Muscle of leg (tissue), 11 donors: ENCODE measurements around the gene SPEF1. TPM values are rescaled to one million over a fixed set of nuclear protein-coding genes. Genes with fewer than 3 reads are reported as not detected.

Experiments
- DNase-seq: peaks from one replicate; pipeline ENCODE4 v3.0.0; 2013
- H3K27ac ChIP-seq: one replicate; pipeline ENCODE4 v1.5.1; 2013; ENCODE audit warnings: mild to moderate bottlenecking, low read length, control low read depth
- H3K27me3 ChIP-seq: one replicate; pipeline ENCODE4 v1.6.1; 2013; ENCODE audit warnings: low read length; ENCODE audit not compliant: control insufficient read depth, insufficient read depth
- H3K36me3 ChIP-seq: one replicate; pipeline ENCODE4 v1.6.1; 2013; ENCODE audit warnings: low read length; ENCODE audit not compliant: control insufficient read depth, insufficient read depth
- H3K4me1 ChIP-seq: one replicate; pipeline ENCODE4 v1.6.1; 2013; ENCODE audit warnings: low read length; ENCODE audit not compliant: control insufficient read depth, insufficient read depth
- H3K4me3 ChIP-seq: one replicate; pipeline ENCODE4 v1.5.1; 2013; ENCODE audit warnings: low read length, control low read depth
- H3K9me3 ChIP-seq: replicated peaks from 2 replicates; pipeline ENCODE4 v1.6.1; 2013; ENCODE audit warnings: low read depth, low read length; ENCODE audit not compliant: control insufficient read depth
- WGBS: methylation state at CpG from one replicate; pipeline ENCODE4 v1.1.5; 2013; ENCODE audit warnings: missing lambda C conversion rate; ENCODE audit not compliant: insufficient coverage; 5-methylcytosine and 5-hydroxymethylcytosine counted together
- polyA plus RNA-seq, 8 donors: library from polyadenylated mRNA; unstranded; fragments of 120-200 nt; gene quantifications; one replicate each; pipeline versions ENCODE4 v1.2.1 to v1.2.3, GENCODE V29; 2013; ENCODE audit warnings: inconsistent platforms in 1 of 8, low replicate concordance in 1 of 8; ENCODE audit not compliant: insufficient read length in 8 of 8, insufficient read depth in 1 of 8
- total RNA-seq: library from RNA; stranded (reverse); fragments of 120-200 nt; gene quantifications from one replicate; pipeline ENCODE4 v1.2.4, GENCODE V29; 2013

SPEF1 gene
- total and polyA plus RNA-seq, 9 donors = 0.09 to 0.21 (median 0.12) TPM; not detected in 6

- Histone ChIP-seq H3K36me3 (peaks cover 64% of the 10 kb centered on the region), H3K9me3 (no peaks in the 10 kb centered on the region), H3K4me1 (peaks cover 3% of the 10 kb centered on the region), H3K27ac (no peak overlapping the region), H3K4me3 (no peak overlapping the region), H3K27me3 (peaks cover 11% of the 10 kb centered on the region)
- DNase-seq = no peak
- 77% methylated on average over 7 of the region's 24 CpGs for WGBS
These were observed 32.1 kb downstream of the SPEF1 start for GRCh38 chr20:3749087-3749688.

GRCh38 chr20:3748073-3748472 is 33.2 kb downstream of the SPEF1 start:
- H3K4me3 ChIP-seq = no peak overlapping the region
- 89% methylated on average over 13 of the region's 16 CpGs for WGBS
- peaks cover 11% of the 10 kb centered on the region for H3K27me3 ChIP-seq
- no peaks in the 10 kb centered on the region for H3K9me3 ChIP-seq
- peaks cover 3% of the 10 kb centered on the region for H3K4me1 ChIP-seq
- H3K27ac ChIP-seq = no peak overlapping the region
- DNase-seq = no peak
- H3K36me3 ChIP-seq = peaks cover 67% of the 10 kb centered on the region

GRCh38 chr20:3747471-3747870 is 33.8 kb downstream of the SPEF1 start:
- Histone ChIP-seq H3K4me3 (no peak overlapping the region), H3K36me3 (peaks cover 64% of the 10 kb centered on the region), H3K27me3 (peaks cover 11% of the 10 kb centered on the region), H3K4me1 (peaks cover 3% of the 10 kb centered on the region), H3K9me3 (no peaks in the 10 kb centered on the region), H3K27ac (no peak overlapping the region)
- no peak for DNase-seq
- WGBS = 100% methylated on average over 1 of the region's 2 CpGs

GRCh38 chr20:3745686-3746173 is 35.5 kb downstream of the SPEF1 start:
- DNase-seq = no peak
- no peak overlapping the region for H3K4me3 ChIP-seq
- H3K27ac ChIP-seq = no peak overlapping the region
- peaks cover 64% of the 10 kb centered on the region for H3K36me3 ChIP-seq
- WGBS = 94% methylated on average over 5 of the region's 11 CpGs
- H3K27me3 ChIP-seq = peaks cover 8% of the 10 kb centered on the region
- peaks cover 3% of the 10 kb centered on the region for H3K4me1 ChIP-seq
- H3K9me3 ChIP-seq = no peaks in the 10 kb centered on the region

GRCh38 chr20:3744806-3745685 is 36.2 kb downstream of the SPEF1 start:
- peaks cover 61% of the 10 kb centered on the region for H3K36me3 ChIP-seq
- H3K4me1 ChIP-seq = peaks cover 7% of the 10 kb centered on the region
- H3K27ac ChIP-seq = no peak overlapping the region
- peaks cover 3% of the 10 kb centered on the region for H3K27me3 ChIP-seq
- no peaks in the 10 kb centered on the region for H3K9me3 ChIP-seq
- DNase-seq = peak; percentile 38
- WGBS = 44% methylated on average over 41 of the region's 45 CpGs
- no peak overlapping the region for H3K4me3 ChIP-seq

GRCh38 chr20:3744037-3744436 is 37.2 kb downstream of the SPEF1 start:
- no peaks in the 10 kb centered on the region for H3K9me3 ChIP-seq
- no CpG with 5 or more reads among the region's 1 CpG for WGBS
- no peak for DNase-seq
- no peak overlapping the region for H3K27ac ChIP-seq
- H3K4me1 ChIP-seq = peaks cover 11% of the 10 kb centered on the region
- no peak overlapping the region for H3K4me3 ChIP-seq
- H3K27me3 ChIP-seq = peaks cover 2% of the 10 kb centered on the region
- peaks cover 60% of the 10 kb centered on the region for H3K36me3 ChIP-seq

GRCh38 chr20:3743251-3743650 is 38.0 kb downstream of the SPEF1 start:
- Histone ChIP-seq H3K4me1 (peaks cover 14% of the 10 kb centered on the region), H3K9me3 (no peaks in the 10 kb centered on the region), H3K4me3 (no peak overlapping the region), H3K27ac (no peak overlapping the region), H3K36me3 (peaks cover 57% of the 10 kb centered on the region), H3K27me3 (peaks cover 2% of the 10 kb centered on the region)
- no peak for DNase-seq
- no CpG with 5 or more reads among the region's 2 CpGs for WGBS

GRCh38 chr20:3741836-3742458 is 39.3 kb downstream of the SPEF1 start:
- 45% methylated on average over 7 of the region's 7 CpGs for WGBS
- peak; percentile 2 for DNase-seq
- peaks cover 17% of the 10 kb centered on the region for H3K4me1 ChIP-seq
- H3K36me3 ChIP-seq = peaks cover 46% of the 10 kb centered on the region
- H3K9me3 ChIP-seq = no peaks in the 10 kb centered on the region
- H3K27ac ChIP-seq = no peak overlapping the region
- H3K27me3 ChIP-seq = peaks cover 2% of the 10 kb centered on the region
- H3K4me3 ChIP-seq = no peak overlapping the region

GRCh38 chr20:3740615-3741301 is 40.5 kb downstream of the SPEF1 start:
- H3K27ac ChIP-seq = no peak overlapping the region
- H3K4me1 ChIP-seq = peaks cover 17% of the 10 kb centered on the region

More at GRCh38 chr20:3740615-3741301, 40.5 kb downstream of the SPEF1 start:
- Histone ChIP-seq H3K4me3 (no peak overlapping the region), H3K36me3 (peaks cover 46% of the 10 kb centered on the region), H3K27me3 (peaks cover 2% of the 10 kb centered on the region), H3K9me3 (no peaks in the 10 kb centered on the region)
- WGBS = 79% methylated on average over 8 of the region's 15 CpGs
- DNase-seq = no peak
